Nucleus accumbens (tissue), 56 donors: ENCODE measurements around the gene SMCO3.
A peak's percentile ranks its signal among the peaks of the same experiment; 100 is the strongest.

Experiments
- DNase-seq, 56 donors: peaks; one replicate each; lab custom pipeline; 2025; lab: John Stamatoyannopoulos, UW

SMCO3 gene

GRCh38 chr12:14814014-14814413, at the start of gene SMCO3:
SMCO3 (minus strand) TSS chr12:14814182; CDS start chr12:14806680, 7,502 bp downstream.
- no peak for DNase-seq

- no peak for DNase-seq
Measured at GRCh38 chr12:14860490-14860889, 46.5 kb upstream of the SMCO3 start.

DNA sequence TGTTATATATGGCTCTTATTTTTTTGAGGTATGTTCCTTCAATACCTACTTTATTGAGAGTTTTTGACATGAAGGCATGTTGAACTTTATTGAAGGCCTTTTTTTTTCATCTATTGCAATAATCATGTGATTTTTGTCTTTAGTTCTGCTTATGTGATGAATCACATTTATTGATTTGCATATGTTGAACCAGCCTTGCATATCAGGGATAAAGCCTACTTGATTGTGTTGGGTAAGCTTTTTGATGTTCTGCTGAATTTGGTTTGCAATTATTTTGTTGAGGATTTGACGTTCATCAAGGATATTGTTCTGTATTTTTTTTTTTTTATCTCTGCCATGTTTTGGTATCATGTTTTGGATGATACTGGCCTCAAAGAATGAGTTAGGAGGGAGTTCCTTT, 44.5 kb upstream of the SMCO3 start:
- DNase-seq, result no peak

DNA sequence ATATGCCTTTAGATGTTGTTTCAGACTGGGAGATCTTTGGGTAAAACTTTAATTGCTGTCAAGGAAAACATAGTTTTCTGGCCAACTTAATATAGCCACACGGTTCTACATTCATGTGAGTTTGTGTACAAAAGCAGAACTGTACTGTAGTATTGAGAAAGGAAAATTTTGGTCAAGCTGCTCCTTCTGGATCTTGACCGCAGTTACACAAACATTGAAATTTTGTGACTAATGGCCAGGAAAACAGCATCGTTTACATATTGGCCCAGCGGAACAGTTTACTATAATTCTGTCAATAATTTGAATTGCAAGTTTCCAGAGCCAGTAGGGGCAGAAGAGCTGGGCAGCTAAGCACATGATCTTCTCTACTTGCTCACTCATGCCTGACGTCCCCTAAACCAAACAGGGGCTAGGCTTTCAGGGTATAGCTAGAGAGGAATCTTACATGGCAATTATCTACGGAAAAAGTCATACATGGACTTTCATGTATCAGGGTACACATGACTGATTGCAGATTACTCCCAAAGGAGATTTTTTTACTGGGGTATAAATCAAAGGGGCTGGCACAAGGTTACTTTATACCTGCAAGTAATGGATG, 40.7 kb upstream of the SMCO3 start:
- no peak for DNase-seq

DNA sequence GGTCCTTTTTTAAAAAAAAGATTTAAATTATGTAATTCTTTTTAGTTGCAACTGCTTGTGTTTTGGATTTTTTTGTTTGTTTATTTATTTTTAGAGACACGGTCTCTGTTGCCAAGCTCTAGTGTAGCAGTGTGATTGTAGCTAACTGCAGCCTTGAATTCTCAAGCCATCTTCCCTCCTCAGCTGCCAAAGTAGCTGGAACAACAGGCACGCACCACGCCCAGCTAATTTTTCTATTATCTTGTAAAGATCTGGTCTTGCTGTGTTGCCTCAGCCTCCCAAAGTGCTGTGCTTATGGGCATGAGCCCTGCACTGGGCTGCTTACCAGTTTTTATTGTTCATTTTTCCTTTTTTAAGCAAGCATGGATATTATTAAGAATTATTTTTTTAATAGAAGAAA, 40.0 kb upstream of the SMCO3 start:
- DNase-seq, result no peak

- no peak for DNase-seq
Measured at GRCh38 chr12:14852880-14853279, 38.9 kb upstream of the SMCO3 start.

DNA sequence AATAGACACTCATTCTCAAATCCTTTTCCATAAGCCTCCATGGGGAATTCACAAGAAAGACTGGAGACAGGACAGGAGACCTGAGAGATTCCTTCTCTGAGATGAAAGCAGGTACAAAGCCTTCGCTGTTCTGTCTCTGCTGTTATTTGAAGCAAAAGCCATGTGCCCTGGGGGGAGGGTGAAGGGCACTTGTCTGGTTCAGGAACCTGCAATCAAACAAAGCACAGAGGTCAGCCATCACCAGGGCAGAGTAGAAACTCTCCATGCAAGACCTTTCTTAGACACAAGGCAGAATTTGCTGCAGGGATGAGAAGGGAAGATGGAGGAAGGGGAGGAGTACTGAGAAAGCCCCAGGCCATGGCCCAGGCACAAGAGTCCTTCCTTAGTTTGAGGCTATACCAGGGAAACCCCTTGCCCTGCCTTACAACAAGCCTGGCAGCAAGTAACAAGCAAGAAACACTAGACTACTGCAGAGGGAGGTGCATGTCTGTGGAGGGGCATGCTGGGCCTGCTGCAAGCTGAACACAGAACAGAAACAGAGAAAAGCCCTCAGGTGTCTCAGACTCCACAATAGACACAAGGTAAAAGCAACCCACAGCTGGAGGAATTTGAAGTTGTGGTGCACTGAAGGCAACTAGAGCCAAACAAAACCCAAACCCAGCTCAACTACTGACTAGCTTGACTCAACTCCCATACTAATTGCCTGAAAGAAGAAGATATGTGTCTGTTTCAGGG, 37.1 kb upstream of the SMCO3 start:
- no peak for DNase-seq

DNA sequence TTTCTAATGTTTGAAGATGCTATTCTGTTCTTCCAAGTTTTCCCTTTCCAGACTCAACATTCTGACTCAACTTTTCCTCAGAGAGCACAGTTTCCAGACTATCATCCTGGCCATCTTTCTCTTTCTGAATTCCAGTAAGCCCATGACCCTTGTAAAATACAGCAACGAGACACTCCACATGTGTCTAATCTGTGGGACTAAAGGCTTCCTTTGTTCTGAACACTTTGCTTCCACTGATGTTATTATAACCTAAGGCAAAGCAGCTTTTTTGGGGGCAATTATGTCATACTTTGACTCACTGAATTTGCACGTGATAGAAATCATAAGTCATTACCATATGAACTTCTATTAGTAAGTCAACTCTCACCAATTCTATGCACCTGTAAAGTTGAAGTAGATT, 35.7 kb upstream of the SMCO3 start:
- peak in 2 of 56 donors; percentile 8 to 9 for DNase-seq

DNA sequence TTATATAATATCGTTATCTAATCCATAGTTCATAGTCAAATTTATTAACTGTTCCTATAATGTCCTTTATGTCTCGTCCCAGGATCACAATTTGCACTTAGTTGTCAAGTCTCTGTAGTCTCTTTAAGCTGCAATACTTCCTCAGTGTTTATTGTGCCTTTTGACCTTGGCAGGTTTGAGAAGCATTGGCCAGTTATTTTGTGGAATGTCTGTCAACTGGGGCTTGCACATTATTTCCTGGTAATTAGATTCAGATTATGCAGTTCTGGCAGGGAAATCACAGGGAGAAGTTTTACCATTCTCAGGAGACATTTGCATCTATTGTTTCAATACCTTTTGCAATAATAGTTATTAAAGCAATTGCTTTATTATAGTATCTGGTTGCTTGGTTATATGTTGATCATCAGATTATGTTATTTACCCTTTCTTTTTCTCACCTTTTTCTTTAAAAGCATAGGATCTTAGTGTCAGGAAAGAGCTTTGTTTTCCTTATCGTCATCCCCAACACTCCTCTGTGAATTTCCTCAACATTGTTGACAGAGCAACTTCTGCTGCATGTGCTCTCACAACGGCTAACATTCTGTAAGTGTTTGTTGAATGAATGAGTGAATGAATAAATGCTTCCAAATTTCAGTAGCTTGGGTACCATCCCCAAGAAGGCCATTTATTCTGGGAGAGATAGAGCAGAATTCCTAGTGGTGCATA, 33.0 kb upstream of the SMCO3 start:
- DNase-seq, result no peak

DNA sequence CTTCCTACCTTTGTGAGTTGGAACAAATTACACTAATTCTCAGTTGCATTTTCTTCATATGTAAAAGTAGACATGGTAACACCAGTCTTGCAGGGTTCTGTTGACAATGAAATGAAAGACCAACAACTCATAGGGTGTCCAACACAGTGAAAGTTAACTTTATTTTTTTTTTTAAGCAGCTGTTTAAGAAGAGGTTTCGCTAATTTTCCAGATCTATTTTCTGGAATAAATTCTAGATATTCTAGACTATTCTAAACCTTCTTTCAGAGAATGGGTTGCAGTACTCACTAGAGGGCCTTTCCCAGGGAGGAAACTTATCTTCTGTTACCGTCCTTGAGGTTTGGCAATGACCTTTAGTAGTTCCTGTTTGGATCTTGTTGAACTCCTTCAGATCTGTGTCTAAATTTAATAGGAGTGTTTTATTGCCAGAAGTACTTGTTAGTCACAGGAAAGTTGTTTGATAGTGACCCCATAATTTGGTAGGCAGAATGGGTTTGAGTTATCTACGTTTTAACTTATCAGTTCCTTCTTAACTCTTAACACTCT, 32.1 kb upstream of the SMCO3 start:
- no peak for DNase-seq

DNA sequence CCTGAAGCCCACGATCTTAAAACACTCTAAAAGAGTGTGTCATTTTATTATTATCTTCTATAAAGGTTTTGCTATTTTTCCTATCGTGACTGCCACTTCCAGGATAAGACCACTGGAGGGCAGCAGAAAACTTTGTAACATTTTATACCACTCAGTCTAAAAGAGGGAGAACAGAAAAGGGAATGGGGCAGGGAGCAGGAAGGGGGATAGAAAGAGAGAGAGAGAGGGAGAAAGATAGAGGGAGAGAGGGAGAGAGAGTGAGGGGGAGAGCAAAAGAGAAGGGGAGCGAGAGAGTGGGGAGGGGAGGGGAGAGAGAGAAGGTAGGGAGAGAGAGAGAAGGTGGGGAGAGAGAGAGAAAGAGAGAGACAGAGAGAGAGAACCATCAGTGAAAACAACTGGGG, 31.4 kb upstream of the SMCO3 start:
- peak in 18 of 56 donors; percentile 3 to 73 (median 12) for DNase-seq

GRCh38 chr12:14844401-14844800, 30.4 kb upstream of the SMCO3 start:
- no peak for DNase-seq

DNA sequence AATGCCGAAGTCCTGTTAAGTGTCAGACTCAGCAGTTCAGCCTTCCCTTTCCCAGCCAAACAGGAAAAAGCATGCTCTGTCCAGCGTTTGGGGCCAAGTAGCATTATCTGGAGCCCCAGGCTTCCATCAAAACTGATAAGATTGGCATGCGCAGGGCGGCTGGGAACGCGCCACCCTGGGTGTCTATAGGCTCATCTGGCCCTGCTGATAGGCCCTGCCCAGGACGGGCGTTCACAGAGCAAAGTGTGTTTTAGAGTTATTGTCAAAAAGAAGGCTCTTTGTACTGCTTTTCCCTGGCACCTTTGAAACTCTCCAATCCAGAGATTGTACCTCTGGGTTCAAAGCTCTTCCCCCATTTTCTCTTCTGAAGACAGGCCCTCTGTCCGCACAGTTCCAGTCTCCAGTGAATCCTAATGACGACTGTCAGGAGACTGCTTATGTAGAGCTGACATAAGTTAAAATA, 29.5 kb upstream of the SMCO3 start, which contains the start of gene ART4:
TSS of gene ART4 (minus strand) at position 102 of the 463 bp plus-strand sequence. CDS start 413 bp downstream, outside the sequence.
- DNase-seq, result no peak

- DNase-seq, result no peak
Measured at GRCh38 chr12:14842315-14842714, 28.3 kb upstream of the SMCO3 start.

- DNase-seq, result no peak
Measured at GRCh38 chr12:14841761-14842160, 27.8 kb upstream of the SMCO3 start.

- DNase-seq, result no peak
Measured at GRCh38 chr12:14840616-14841015, 26.6 kb upstream of the SMCO3 start.

DNA sequence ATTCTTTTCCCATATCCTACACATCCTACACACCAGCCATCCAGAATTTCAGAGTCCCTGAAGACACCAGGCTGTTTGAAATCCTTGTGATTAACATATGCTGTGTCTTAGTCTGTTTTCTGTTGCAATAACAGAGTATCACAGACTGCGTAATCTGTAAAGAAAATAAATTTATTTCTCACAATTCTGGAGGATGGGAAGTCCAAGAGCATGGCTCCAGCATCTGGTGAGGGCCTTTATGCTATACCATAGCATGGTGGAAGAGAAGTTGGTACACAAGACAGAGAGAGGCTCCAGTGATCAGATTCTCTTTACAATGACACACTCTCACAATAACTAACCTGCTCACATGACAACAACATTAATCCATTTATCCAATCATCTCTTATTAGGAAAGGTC, 25.3 kb upstream of the SMCO3 start:
- DNase-seq, result no peak

GRCh38 chr12:14836336-14837210, 22.6 kb upstream of the SMCO3 start:
- DNase-seq, result no peak

DNA sequence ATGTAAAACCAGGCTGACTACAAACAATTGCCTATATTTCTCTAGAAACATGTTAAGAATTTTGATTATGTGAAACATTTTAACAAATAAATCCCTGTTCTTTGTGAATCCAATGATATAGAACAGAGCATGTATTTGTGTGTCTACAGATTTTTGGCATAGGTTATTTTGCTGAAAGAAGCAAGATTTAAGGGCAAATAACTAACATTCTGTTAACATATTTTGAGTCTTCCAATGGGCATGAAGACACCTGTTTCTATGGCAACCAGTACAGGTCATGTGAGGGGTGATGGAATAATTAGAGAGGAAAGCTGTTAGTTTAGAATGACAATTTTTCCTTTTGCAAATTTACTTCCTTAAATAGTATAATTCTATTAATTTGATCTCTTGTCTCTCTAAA, 20.5 kb upstream of the SMCO3 start:
- peak in 1 of 56 donors; percentile 7 for DNase-seq

GRCh38 chr12:14833952-14834351, 20.0 kb upstream of the SMCO3 start:
- DNase-seq, result no peak
